Lower leg skin (tissue), 3 donors: ENCODE measurements around the gene SMC4.

Experiments used
- CTCF ChIP-seq, 3 donors: fragments of 450-650 bp; IDR thresholded peaks; one replicate each; pipeline ENCODE4 v1.5.1; 2016; ENCODE audit warnings: antibody characterized with exemption in 3 of 3, mild to moderate bottlenecking in 3 of 3, moderate library complexity in 2 of 3
- POLR2A ChIP-seq, 2 donors: fragments of 450-650 bp; IDR thresholded peaks; one replicate each; pipeline ENCODE4 v1.6.1; 2016 to 2017; ENCODE audit warnings: antibody characterized with exemption in 2 of 2, mild to moderate bottlenecking in 1 of 2, moderate library complexity in 1 of 2

- TF ChIP-seq CTCF (IDR thresholded peaks at IDR 0.05) (no peak), POLR2A (IDR thresholded peaks at IDR 0.05) (no peak)
Observed at GRCh38 chr3:160451602-160452001, 52.2 kb downstream of the SMC4 start.
